T-helper 1 cell treated with Interleukin-12 subunit alpha and Interleukin-12 subunit beta and Interleukin-4 antibody, amounts not matched to agents 30 ng/mL and 1 ng/mL, for 36 hours (primary cell): ENCODE measurements around the gene GFRA1. TPM values are rescaled to one million over a fixed set of nuclear protein-coding genes. Genes with fewer than 3 reads are reported as not detected.
"Not testable (repeated sequence)": the region's sequence is repeated elsewhere in the genome, so short reads cannot be mapped to it uniquely, and the experiment has no call there.

Experiments
- intact Hi-C: fragments of 100-400 bp; cut with micrococcal nuclease; formaldehyde crosslinking; loops from one replicate; pipeline ENCODE4 v1.15.1; 2024
- total RNA-seq: library from RNA; stranded (reverse); gene quantifications from 2 replicates; pipeline ENCODE4 v1.2.3, GENCODE V29; 2022

The GFRA1 gene
- total RNA-seq, 1 donor from 2014 or later: not detected

- intact Hi-C loops: no loop called here
Observed at GRCh38 chr10:116044801-116045248, 228.2 kb downstream of the GFRA1 start.

GRCh38 chr10:116043861-116044260 lies 229.1 kb downstream of the GFRA1 start:
- intact Hi-C loops: no loop called here

GRCh38 chr10:116043304-116043703 lies 229.7 kb downstream of the GFRA1 start:
- intact Hi-C loops: no loop called here

- intact Hi-C loops: no loop called here
Observed at GRCh38 chr10:116041948-116042347, 231.1 kb downstream of the GFRA1 start.

GRCh38 chr10:116039612-116040011 lies 233.4 kb downstream of the GFRA1 start:
- intact Hi-C loops: no loop called here

- intact Hi-C loops: no loop called here
Observed at GRCh38 chr10:116038259-116038658, 234.7 kb downstream of the GFRA1 start.

- intact Hi-C loops: not testable (repeated sequence)
Observed at GRCh38 chr10:116035406-116035805, 237.6 kb downstream of the GFRA1 start.

GRCh38 chr10:116030576-116030975 lies 242.4 kb downstream of the GFRA1 start:
- intact Hi-C loops: no loop called here

GRCh38 chr10:116029826-116030225 lies 243.2 kb downstream of the GFRA1 start:
- intact Hi-C loops: no loop called here

GRCh38 chr10:116027355-116027754 lies 245.7 kb downstream of the GFRA1 start:
- intact Hi-C loops: no loop called here

GRCh38 chr10:116026725-116027124 lies 246.3 kb downstream of the GFRA1 start:
- intact Hi-C loops: no loop called here

GRCh38 chr10:116026315-116026714 lies 246.7 kb downstream of the GFRA1 start:
- intact Hi-C loops: no loop called here

GRCh38 chr10:116024271-116024878 lies 248.6 kb downstream of the GFRA1 start:
- intact Hi-C loops: no loop called here

- intact Hi-C loops: no loop called here
Observed at GRCh38 chr10:116017405-116017804, 255.6 kb downstream of the GFRA1 start.

GRCh38 chr10:116015583-116016333 lies 257.2 kb downstream of the GFRA1 start:
- intact Hi-C loops: no loop called here

- intact Hi-C loops: no loop called here
Observed at GRCh38 chr10:116014871-116015582, 258.0 kb downstream of the GFRA1 start.

GRCh38 chr10:116014326-116014725 lies 258.7 kb downstream of the GFRA1 start:
- intact Hi-C loops: no loop called here

GRCh38 chr10:116011929-116012328 lies 261.1 kb downstream of the GFRA1 start:
- intact Hi-C loops: no loop called here

GRCh38 chr10:116007256-116007891 lies 265.6 kb downstream of the GFRA1 start:
- intact Hi-C loops: no loop called here
